Measurements from ENCODE around the gene EIF4B. TPM values are rescaled to one million over a fixed set of nuclear protein-coding genes. Genes with fewer than 3 reads are reported as not detected.
A peak's percentile ranks its signal among the peaks of the same experiment; 100 is the strongest.
"Not testable (repeated sequence)": the region's sequence is repeated elsewhere in the genome, so short reads cannot be mapped to it uniquely, and the experiment has no call there.

EIF4B gene
- total and polyA plus RNA-seq, 7 donors = 136 to 575 (median 475) TPM

DNA sequence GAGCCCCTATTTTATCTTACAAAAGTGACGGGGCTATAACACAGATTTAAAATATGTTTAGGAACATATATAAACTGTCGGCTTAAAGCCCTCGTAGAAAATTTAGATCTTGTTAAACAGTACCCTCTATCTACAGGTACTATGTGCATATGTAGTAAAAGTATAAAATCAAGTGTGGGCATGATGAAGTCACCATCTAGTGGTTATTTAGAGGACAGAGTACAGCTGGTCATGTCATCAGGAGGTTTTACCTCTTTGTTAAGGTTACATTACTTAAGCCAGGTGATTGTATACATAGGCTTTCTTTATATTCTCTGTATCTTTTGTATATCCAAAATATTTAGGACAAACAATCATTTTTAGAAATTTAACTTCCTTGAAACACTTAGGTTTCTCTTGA lies 25.4 kb downstream of the EIF4B start:
- Histone ChIP-seq H3K27ac (no peak overlapping the region), H3K27me3 (no peaks in the 10 kb centered on the region), H3K4me1 (no peaks in the 10 kb centered on the region), H3K4me3 (no peak overlapping the region), H3K36me3 (peaks cover 38 to 94% (median 72%) of the 10 kb centered on the region in 4 donors), H3K9me3 (no peaks in the 10 kb centered on the region)
- WGBS, 2 donors = 30 to 80% methylated on average over 3 of the region's 3 CpGs
- intact Hi-C loops (cut with DNase I) = no loop called here
- TF ChIP-seq POLR2AphosphoS5 (IDR thresholded peaks at IDR 0.05) = no peak
- TF ChIP-seq EP300 (IDR thresholded peaks at IDR 0.05) = no peak
- TF ChIP-seq POLR2A (IDR thresholded peaks at IDR 0.05) = no peak
- TF ChIP-seq, protein P1, sequence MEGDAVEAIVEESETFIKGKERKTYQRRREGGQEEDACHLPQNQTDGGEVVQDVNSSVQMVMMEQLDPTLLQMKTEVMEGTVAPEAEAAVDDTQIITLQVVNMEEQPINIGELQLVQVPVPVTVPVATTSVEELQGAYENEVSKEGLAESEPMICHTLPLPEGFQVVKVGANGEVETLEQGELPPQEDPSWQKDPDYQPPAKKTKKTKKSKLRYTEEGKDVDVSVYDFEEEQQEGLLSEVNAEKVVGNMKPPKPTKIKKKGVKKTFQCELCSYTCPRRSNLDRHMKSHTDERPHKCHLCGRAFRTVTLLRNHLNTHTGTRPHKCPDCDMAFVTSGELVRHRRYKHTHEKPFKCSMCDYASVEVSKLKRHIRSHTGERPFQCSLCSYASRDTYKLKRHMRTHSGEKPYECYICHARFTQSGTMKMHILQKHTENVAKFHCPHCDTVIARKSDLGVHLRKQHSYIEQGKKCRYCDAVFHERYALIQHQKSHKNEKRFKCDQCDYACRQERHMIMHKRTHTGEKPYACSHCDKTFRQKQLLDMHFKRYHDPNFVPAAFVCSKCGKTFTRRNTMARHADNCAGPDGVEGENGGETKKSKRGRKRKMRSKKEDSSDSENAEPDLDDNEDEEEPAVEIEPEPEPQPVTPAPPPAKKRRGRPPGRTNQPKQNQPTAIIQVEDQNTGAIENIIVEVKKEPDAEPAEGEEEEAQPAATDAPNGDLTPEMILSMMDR (IDR thresholded peaks at IDR 0.05) = no peak
- no peak for DNase-seq

- H3K27ac ChIP-seq; H3K9me3 ChIP-seq; H3K4me3 ChIP-seq; H3K27me3 ChIP-seq; intact Hi-C loops (cut with DNase I); H3K4me1 ChIP-seq; DNase-seq: not testable (repeated sequence)
- H3K36me3 ChIP-seq = peaks cover 38 to 94% (median 75%) of the 10 kb centered on the region in 4 donors
- WGBS, 2 donors = 81 to 84% methylated on average over 10 of the region's 10 CpGs
Observed at GRCh38 chr12:53033832-53034231, 27.6 kb downstream of the EIF4B start.

DNA sequence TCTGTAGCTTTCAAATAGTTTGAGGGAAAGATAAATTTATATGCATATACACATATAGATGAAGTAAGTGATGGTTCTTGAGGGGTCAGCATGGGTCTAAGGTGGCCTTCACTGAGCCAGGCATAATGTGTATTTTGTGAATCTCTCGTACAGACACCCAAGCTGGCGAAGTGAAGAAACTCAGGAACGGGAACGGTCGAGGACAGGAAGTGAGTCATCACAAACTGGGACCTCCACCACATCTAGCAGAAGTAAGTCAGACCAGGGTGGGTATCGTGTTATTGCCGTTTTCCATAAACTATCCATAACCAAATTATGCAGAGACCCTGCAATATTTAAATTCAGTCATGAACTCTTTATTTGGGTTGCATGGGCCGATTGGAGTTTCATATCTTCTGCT lies 28.2 kb downstream of the EIF4B start:
- H3K4me1 ChIP-seq = peaks cover 0 to 14% (median 10%) of the 10 kb centered on the region in 4 donors
- no peak overlapping the region for H3K27ac ChIP-seq
- no peaks in the 10 kb centered on the region for H3K27me3 ChIP-seq
- DNase-seq = no peak
- peaks cover 38 to 94% (median 75%) of the 10 kb centered on the region in 4 donors for H3K36me3 ChIP-seq
- no peak overlapping the region for H3K4me3 ChIP-seq
- TF ChIP-seq POLR2AphosphoS5 (IDR thresholded peaks at IDR 0.05) (no peak), EP300 (IDR thresholded peaks at IDR 0.05) (no peak), POLR2A (IDR thresholded peaks at IDR 0.05) (no peak)
- intact Hi-C loops (cut with DNase I) = no loop called here
- 80 to 81% methylated on average over 8 of the region's 8 CpGs for WGBS, 2 donors
- H3K9me3 ChIP-seq = no peaks in the 10 kb centered on the region

GRCh38 chr12:53036802-53037201 lies 30.5 kb downstream of the EIF4B start:
- H3K36me3 ChIP-seq = peaks cover 38 to 96% (median 65%) of the 10 kb centered on the region in 4 donors
- H3K9me3 ChIP-seq = no peaks in the 10 kb centered on the region
- H3K27me3 ChIP-seq = no peaks in the 10 kb centered on the region
- H3K4me1 ChIP-seq = peaks cover 0 to 14% (median 10%) of the 10 kb centered on the region in 4 donors
- DNase-seq = no peak
- no peak overlapping the region for H3K4me3 ChIP-seq
- no peak overlapping the region for H3K27ac ChIP-seq
- TF ChIP-seq POLR2AphosphoS5 (IDR thresholded peaks at IDR 0.05) (no peak), EP300 (IDR thresholded peaks at IDR 0.05) (no peak), POLR2A (IDR thresholded peaks at IDR 0.05) (no peak)
- TF ChIP-seq, protein P1 (IDR thresholded peaks at IDR 0.05) = no peak
- 91 to 94% methylated on average over 3 of the region's 3 CpGs for WGBS, 2 donors
- intact Hi-C loops (cut with DNase I) = no loop called here

DNA sequence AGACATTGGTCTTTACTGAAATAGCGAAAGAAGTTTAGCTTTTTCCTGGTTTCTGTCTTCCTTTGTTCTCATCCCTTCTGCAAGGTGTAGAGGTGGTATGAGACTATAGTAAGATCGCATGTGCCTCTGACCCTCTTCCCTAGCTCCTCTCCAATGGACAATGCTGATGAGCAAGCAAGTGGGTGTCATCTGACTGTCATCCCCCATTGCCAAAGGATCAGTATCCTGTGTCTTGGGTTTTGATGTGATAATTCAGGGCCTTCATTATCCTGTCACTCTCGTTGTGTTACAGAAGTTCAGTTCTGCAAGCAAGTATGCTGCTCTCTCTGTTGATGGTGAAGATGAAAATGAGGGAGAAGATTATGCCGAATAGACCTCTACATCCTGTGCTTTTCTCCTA lies 33.6 kb downstream of the EIF4B start:
- 80 to 91% methylated on average over 4 of the region's 4 CpGs for WGBS, 2 donors

More for the DNA sequence above, 33.6 kb downstream of the EIF4B start:
- H3K36me3 ChIP-seq = peaks cover 23 to 70% (median 45%) of the 10 kb centered on the region in 4 donors
- intact Hi-C loops (cut with DNase I) = no loop called here
- no peak overlapping the region for H3K4me3 ChIP-seq
- no peak for DNase-seq
- TF ChIP-seq POLR2A (IDR thresholded peaks at IDR 0.05) = no peak
- TF ChIP-seq, protein P1 (IDR thresholded peaks at IDR 0.05) = no peak
- no peak for TF ChIP-seq POLR2AphosphoS5 (IDR thresholded peaks at IDR 0.05)
- TF ChIP-seq EP300 (IDR thresholded peaks at IDR 0.05) = no peak
- H3K27ac ChIP-seq = peak overlapping the region in 3 of 4 donors; percentile 66 to 79 (median 75)
- H3K4me1 ChIP-seq = peaks cover 0 to 33% (median 18%) of the 10 kb centered on the region in 4 donors
- no peaks in the 10 kb centered on the region for H3K9me3 ChIP-seq
- no peaks in the 10 kb centered on the region for H3K27me3 ChIP-seq
